Neural cell (in vitro differentiated cells): ENCODE data around the gene JKAMP. TPM values are rescaled to one million over a fixed set of nuclear protein-coding genes. Genes with fewer than 3 reads are reported as not detected.

ENCODE experiments used
- H2AFZ ChIP-seq: fragments of 200-600, 300-800 bp; sonication (generic), shearing (Covaris generic); 2 replicates; pipeline ENCODE4 v1.6.0; 2014; ENCODE audit warnings: low read depth, mild to moderate bottlenecking, antibody characterized with exemption, low read length, moderate library complexity
- H3F3A ChIP-seq: fragments of 200-600 bp; shearing (Covaris generic); 2 replicates; pipeline ENCODE4 v1.6.1; 2016; ENCODE audit warnings: mild to moderate bottlenecking, moderate library complexity, mixed read lengths, antibody characterized with exemption, low read length; ENCODE audit not compliant: insufficient read depth, poor library complexity, severe bottlenecking
- H3K27ac ChIP-seq: fragments of 200-600, 300-800 bp; sonication (generic), shearing (Covaris generic); 2 replicates; pipeline ENCODE4 v1.5.1; 2014; ENCODE audit warnings: mild to moderate bottlenecking, low read length, moderate library complexity
- H3K27me3 ChIP-seq: fragments of 300-800, 200-600 bp; sonication (generic), shearing (Covaris generic); 2 replicates; pipeline ENCODE4 v1.6.0; 2014; ENCODE audit warnings: mild to moderate bottlenecking, low read depth, low read length, moderate library complexity; ENCODE audit not compliant: insufficient read depth
- H3K36me3 ChIP-seq: fragments of 300-800, 200-600 bp; sonication (generic), shearing (Covaris generic); 2 replicates; pipeline ENCODE4 v1.5.1; 2014; ENCODE audit warnings: mild to moderate bottlenecking, antibody characterized with exemption, low read length, moderate library complexity; ENCODE audit not compliant: insufficient read depth
- H3K4me2 ChIP-seq: fragments of 300-800, 200-600 bp; sonication (generic), shearing (Covaris generic); 2 replicates; pipeline ENCODE4 v1.6.0; 2014; ENCODE audit warnings: mild to moderate bottlenecking, low read length
- H3K4me3 ChIP-seq: fragments of 300-800, 200-600 bp; sonication (generic), shearing (Covaris generic); 2 replicates; pipeline ENCODE4 v1.5.1; 2014; ENCODE audit warnings: mild to moderate bottlenecking, low read length, moderate library complexity
- H3K79me2 ChIP-seq: fragments of 200-600 bp; shearing (Covaris generic); replicated peaks from 2 replicates; pipeline ENCODE4 v1.6.0; 2014; ENCODE audit warnings: mild to moderate bottlenecking, low read length, moderate library complexity; ENCODE audit not compliant: insufficient read depth
- H3K9ac ChIP-seq: fragments of 300-800, 200-600 bp; sonication (generic), shearing (Covaris generic); 2 replicates; pipeline ENCODE4 v1.6.1; 2016; ENCODE audit warnings: mild to moderate bottlenecking, low read length, mixed read lengths
- H3K9me2 ChIP-seq: fragments of 200-600 bp; shearing (Covaris generic); 2 replicates; pipeline ENCODE4 v1.6.1; 2016; ENCODE audit warnings: mild to moderate bottlenecking, low read length, mixed read lengths; ENCODE audit not compliant: insufficient read depth
- H3K9me3 ChIP-seq: fragments of 200-600, 300-800 bp; sonication (generic), shearing (Covaris generic); 2 replicates; pipeline ENCODE4 v1.6.1; 2016; ENCODE audit warnings: mild to moderate bottlenecking, mixed run types, low read length, moderate library complexity, mixed read lengths
- H4K20me1 ChIP-seq: fragments of 200-600 bp; shearing (Covaris generic); 2 replicates; pipeline ENCODE4 v1.6.1; 2016; ENCODE audit warnings: mild to moderate bottlenecking, mixed run types; ENCODE audit not compliant: insufficient read depth
- CTCF ChIP-seq: fragments of 450-650 bp; IDR thresholded peaks from 2 replicates; pipeline ENCODE4 v1.5.1; 2014; ENCODE audit warnings: antibody characterized with exemption, mild to moderate bottlenecking, moderate library complexity; ENCODE audit not compliant: poor library complexity, severe bottlenecking
- EP300 ChIP-seq: fragments of 450-650 bp; conservative IDR thresholded peaks from 2 replicates; pipeline ENCODE4 v1.6.1; 2014; ENCODE audit warnings: antibody characterized with exemption, mild to moderate bottlenecking, moderate library complexity; ENCODE audit not compliant: poor library complexity, severe bottlenecking
- EZH2 ChIP-seq: fragments of 200-600, 300-800 bp; shearing (Covaris generic), sonication (generic); IDR thresholded peaks from 2 replicates; pipeline ENCODE4 v1.6.1; 2014; ENCODE audit warnings: antibody characterized with exemption, low read length, borderline replicate concordance, mild to moderate bottlenecking; ENCODE audit not compliant: insufficient read depth, poor library complexity, severe bottlenecking
- MXI1 ChIP-seq: fragments of 450-650 bp; conservative IDR thresholded peaks from 2 replicates; pipeline ENCODE4 v1.6.1; 2014; ENCODE audit warnings: antibody characterized with exemption, mild to moderate bottlenecking; ENCODE audit not compliant: poor library complexity, severe bottlenecking
- POLR2AphosphoS5 ChIP-seq: IDR thresholded peaks from 2 replicates; pipeline ENCODE4 v1.6.1; 2012
- RAD21 ChIP-seq: fragments of 450-650 bp; conservative IDR thresholded peaks from 2 replicates; pipeline ENCODE4 v1.6.1; 2014; ENCODE audit warnings: antibody characterized with exemption, mild to moderate bottlenecking, moderate library complexity
- REST ChIP-seq: IDR thresholded peaks from 2 replicates; pipeline ENCODE4 v1.6.1; 2012; ENCODE audit warnings: borderline replicate concordance
- SMC3 ChIP-seq: fragments of 450-650 bp; conservative IDR thresholded peaks from 2 replicates; pipeline ENCODE4 v1.6.1; 2014; ENCODE audit warnings: antibody characterized with exemption, mild to moderate bottlenecking, moderate library complexity; ENCODE audit not compliant: poor library complexity
- TAF1 ChIP-seq: IDR thresholded peaks from 2 replicates; pipeline ENCODE4 v1.6.1; 2012; ENCODE audit warnings: low read depth
- polyA plus RNA-seq: library from polyadenylated mRNA; depleted of rRNA; stranded (reverse); fragments of >200 nt; gene quantifications from 2 replicates; pipeline ENCODE4 v1.2.3, GENCODE V29; 2014

JKAMP gene
- polyA plus RNA-seq, 1 donor from 2014 or later: 204 TPM

- Histone ChIP-seq H3K79me2 (peaks cover 26% of the 10 kb centered on the region), H3K9me3 (no peaks in the 10 kb centered on the region), H2AFZ (peak overlapping the region; percentile 84), H3K4me3 (peak overlapping the region; percentile 88), H4K20me1 (no peaks in the 10 kb centered on the region), H3K4me2 (peak overlapping the region; percentile 87), H3K36me3 (no peaks in the 10 kb centered on the region), H3K27me3 (no peaks in the 10 kb centered on the region), H3K9me2 (no peaks in the 10 kb centered on the region), H3F3A (no peaks in the 10 kb centered on the region), H3K27ac (no peak overlapping the region), H3K9ac (peak overlapping the region; percentile 79)
- TF ChIP-seq MXI1 (no peak), SMC3 (no peak), TAF1 (no peak), EP300 (no peak), REST (no peak), POLR2AphosphoS5 (no peak), RAD21 (no peak), CTCF (no peak), EZH2 (no peak)
These were observed 1.6 kb upstream of the JKAMP start for GRCh38 chr14:59482541-59483331.

GRCh38 chr14:59483363-59483762 lies 954 bp upstream of the JKAMP start:
- Histone ChIP-seq H3F3A (no peaks in the 10 kb centered on the region), H3K27me3 (no peaks in the 10 kb centered on the region), H4K20me1 (no peaks in the 10 kb centered on the region), H3K36me3 (no peaks in the 10 kb centered on the region), H3K4me3 (peak overlapping the region; percentile 88), H3K4me2 (peak overlapping the region; percentile 87), H3K9me2 (no peaks in the 10 kb centered on the region), H3K79me2 (peaks cover 27% of the 10 kb centered on the region), H3K9me3 (no peaks in the 10 kb centered on the region), H2AFZ (peak overlapping the region; percentile 84), H3K27ac (peak overlapping the region; percentile 82), H3K9ac (peak overlapping the region; percentile 79)
- no peak for TF ChIP-seq SMC3
- no peak for TF ChIP-seq REST
